Spleen (tissue), 7 donors: ENCODE measurements around the gene SH3BP5L.

Source experiments
- POLR2A ChIP-seq, 3 donors: fragments of 450-650 bp; IDR thresholded peaks; one replicate each; pipeline ENCODE4 v1.5.1; 2017; ENCODE audit warnings: antibody characterized with exemption in 3 of 3, mild to moderate bottlenecking in 1 of 3
- POLR2AphosphoS5 ChIP-seq, 3 donors: sonication (generic); formaldehyde crosslinking; IDR thresholded peaks; one replicate each; pipeline ENCODE4 v1.5.1; 2017; ENCODE audit warnings: antibody characterized with exemption in 3 of 3
- TF ChIP-seq, protein P1 (sequence below), 11 experiments: fragments of 200-600 bp in 7 of 11; fragments of 450-650 bp in 4 of 11; sonication (generic) in 4 of 11; IDR thresholded peaks in 8 of 11; conservative IDR thresholded peaks in 3 of 11; 1 replicate in 7 of 11; 2 replicates in 4 of 11; pipeline versions ENCODE4 v1.4.0 to v1.8.0; 2016 to 2021; ENCODE audit warnings: antibody characterized with exemption in 11 of 11, inconsistent platforms in 4 of 11, mild to moderate bottlenecking in 1 of 11
- donor health status: DM: no; HTN: no; CAD: no; lungs with moderate emphysema.
- donor health status: DM: no; HTN: no; CAD: no.
- donor health status: DM: no; HTN: no; CAD: no.

DNA sequence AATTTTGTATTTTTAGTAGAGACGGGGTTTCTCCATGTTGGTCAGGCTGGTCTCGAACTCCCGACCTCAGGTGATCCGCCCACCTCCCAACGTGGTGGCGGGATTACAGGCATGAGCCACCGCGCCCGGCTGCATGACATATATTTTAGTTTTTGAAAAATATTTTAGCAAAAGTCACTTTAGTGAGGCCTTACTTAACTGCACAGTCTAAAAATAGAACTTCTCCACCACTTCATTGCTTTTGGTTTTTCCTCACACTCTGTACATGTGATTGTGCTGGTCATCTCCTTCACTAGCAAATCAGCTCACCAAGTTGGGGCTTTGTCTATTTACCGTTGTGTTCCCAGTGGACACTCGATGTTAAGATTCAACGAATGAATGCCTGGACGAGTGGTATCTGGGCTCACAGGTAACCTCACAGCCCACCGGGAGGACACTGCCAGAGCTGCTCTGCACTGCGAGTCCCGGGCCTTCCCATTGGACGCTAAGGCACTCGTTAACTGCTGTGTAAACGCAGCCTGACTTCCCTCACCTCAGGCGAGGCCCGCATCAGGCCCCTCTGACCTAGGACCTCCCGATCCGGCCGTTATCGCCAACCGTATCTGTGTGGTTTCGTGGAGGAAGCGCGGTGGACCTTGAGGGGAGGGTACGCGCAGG is 47.2 kb upstream of the SH3BP5L start:
- TF ChIP-seq, protein P1, sequence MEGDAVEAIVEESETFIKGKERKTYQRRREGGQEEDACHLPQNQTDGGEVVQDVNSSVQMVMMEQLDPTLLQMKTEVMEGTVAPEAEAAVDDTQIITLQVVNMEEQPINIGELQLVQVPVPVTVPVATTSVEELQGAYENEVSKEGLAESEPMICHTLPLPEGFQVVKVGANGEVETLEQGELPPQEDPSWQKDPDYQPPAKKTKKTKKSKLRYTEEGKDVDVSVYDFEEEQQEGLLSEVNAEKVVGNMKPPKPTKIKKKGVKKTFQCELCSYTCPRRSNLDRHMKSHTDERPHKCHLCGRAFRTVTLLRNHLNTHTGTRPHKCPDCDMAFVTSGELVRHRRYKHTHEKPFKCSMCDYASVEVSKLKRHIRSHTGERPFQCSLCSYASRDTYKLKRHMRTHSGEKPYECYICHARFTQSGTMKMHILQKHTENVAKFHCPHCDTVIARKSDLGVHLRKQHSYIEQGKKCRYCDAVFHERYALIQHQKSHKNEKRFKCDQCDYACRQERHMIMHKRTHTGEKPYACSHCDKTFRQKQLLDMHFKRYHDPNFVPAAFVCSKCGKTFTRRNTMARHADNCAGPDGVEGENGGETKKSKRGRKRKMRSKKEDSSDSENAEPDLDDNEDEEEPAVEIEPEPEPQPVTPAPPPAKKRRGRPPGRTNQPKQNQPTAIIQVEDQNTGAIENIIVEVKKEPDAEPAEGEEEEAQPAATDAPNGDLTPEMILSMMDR (IDR thresholded peaks at IDR 0.05 in 8 of 11, conservative IDR thresholded peaks at IDR 0.05 in 3 of 11) = no peak
- TF ChIP-seq POLR2A (IDR thresholded peaks at IDR 0.05) = no peak
- no peak for TF ChIP-seq POLR2AphosphoS5 (IDR thresholded peaks at IDR 0.05)
